ENCODE data around the gene ITGB6.
A peak's percentile ranks its signal among the peaks of the same experiment; 100 is the strongest.

ITGB6 gene, protein sequence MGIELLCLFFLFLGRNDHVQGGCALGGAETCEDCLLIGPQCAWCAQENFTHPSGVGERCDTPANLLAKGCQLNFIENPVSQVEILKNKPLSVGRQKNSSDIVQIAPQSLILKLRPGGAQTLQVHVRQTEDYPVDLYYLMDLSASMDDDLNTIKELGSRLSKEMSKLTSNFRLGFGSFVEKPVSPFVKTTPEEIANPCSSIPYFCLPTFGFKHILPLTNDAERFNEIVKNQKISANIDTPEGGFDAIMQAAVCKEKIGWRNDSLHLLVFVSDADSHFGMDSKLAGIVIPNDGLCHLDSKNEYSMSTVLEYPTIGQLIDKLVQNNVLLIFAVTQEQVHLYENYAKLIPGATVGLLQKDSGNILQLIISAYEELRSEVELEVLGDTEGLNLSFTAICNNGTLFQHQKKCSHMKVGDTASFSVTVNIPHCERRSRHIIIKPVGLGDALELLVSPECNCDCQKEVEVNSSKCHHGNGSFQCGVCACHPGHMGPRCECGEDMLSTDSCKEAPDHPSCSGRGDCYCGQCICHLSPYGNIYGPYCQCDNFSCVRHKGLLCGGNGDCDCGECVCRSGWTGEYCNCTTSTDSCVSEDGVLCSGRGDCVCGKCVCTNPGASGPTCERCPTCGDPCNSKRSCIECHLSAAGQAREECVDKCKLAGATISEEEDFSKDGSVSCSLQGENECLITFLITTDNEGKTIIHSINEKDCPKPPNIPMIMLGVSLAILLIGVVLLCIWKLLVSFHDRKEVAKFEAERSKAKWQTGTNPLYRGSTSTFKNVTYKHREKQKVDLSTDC

DNA sequence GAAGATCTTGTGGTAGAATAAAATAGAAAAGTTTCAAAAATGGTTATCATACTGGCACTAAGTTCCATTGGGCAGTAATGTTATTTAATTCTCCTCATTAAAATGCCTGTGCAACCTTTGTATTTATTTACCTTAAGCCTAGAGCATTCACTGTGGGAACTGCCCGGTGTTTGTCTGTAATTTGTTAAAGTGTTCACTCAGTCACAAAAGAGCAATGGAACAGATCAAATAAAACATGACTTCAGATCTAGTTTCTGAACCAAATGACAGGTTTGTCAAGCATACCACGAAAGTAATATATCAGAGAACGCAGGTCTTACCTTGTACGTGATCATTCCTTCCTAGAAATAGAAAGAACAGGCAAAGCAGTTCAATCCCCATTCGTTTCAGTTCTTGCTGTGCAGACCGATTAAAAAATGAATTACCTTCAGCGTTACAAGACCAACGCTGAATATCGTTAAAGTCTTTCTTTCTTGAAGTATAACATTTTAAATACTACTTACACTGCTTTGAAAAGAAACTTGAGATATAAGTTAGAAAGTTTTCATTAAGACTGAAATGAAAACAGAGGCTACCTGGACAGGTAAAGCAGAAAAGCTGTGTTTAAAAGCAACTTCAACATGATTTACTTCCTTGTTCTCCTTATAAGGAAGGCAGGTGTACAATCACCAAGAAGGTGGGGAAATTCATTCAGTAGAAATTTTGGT, at the start of gene ITGB6:
Gene ITGB6, minus strand, starts transcription at position 590 of the 707 bp plus-strand sequence. Its CDS starts 209 bp downstream, at position 381.
- DNase-seq = no peak

DNA sequence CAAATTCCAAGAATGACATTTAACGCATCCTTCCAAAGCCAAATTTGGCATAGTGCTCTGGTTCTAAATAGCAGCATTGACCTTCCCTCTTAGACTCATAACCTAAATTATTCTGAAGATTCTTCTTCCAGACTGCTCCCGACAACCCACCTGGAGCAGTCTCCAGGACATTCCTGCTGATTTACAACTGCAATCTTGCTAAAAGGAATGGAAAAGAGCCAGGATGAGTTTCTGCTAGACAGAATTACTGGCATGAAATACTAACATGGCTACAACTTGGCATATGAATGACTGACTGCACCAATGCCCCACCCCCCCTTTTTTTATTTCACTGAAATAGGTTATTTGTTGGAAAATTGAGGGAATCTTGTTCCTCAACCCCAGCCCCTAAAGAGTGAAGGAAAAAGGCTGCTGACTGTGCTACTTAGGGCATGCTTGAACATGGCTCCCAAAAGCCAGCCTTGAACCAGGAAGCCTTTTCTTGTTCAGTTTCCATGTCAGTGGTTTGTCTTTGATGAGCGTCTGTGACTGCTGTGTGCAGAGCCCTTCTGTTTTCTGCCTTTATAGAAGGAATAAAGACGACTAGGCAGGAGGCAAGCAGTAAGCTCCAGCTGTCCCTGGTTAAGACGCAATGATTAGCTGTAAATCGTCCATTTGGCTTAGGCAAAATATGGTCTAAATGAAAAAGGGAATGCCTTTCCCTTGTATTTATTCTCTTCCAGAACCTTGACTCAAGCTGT, 47.4 kb upstream of the ITGB6 start:
- DNase-seq = no peak

DNA sequence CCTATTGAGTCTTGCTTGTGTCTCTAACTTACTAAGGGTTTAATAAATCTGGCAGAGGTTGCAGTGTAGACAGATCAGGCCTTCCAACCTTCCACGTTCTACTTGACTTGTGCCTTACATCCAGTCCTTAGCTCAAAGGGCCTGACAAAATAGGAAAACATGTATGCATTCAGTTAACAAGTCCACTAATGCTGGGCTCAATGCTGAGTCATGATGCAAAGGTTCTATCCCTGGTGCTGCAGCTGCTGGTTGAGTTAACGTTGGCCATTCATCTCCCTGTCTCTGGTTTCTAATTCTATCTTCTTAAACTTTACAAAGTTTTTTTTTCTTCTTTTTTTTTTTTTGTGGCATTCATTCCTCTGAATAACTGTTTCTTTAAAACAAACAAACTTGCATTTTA, 46.3 kb upstream of the ITGB6 start:
- DNase-seq = no peak

DNA sequence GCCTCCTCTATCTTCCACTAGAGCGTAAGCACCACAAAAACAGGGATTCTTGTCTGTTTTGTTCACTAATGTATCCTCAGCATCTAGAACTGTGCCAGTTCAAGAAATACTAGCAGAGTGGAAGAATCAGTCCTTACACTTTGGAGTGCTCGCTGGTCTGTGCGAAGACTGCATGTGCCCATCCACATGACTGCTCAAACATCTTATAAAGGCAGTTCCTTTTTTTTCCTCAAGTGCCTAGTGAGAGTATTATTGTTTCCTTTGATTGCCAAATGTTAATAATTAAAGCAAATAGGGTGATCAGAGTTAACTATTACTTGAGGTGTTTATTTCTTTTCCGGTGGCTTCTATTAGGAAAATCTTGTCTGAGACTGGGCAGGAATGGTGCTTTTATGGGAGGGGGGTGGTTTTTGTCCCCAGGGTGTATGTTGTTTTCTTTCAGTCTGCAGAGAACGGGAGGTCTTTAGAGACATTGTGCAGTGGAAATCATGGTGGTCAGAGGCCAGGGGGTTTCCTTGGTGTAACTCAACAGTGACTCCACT, 45.6 kb upstream of the ITGB6 start:
- DNase-seq = no peak

DNA sequence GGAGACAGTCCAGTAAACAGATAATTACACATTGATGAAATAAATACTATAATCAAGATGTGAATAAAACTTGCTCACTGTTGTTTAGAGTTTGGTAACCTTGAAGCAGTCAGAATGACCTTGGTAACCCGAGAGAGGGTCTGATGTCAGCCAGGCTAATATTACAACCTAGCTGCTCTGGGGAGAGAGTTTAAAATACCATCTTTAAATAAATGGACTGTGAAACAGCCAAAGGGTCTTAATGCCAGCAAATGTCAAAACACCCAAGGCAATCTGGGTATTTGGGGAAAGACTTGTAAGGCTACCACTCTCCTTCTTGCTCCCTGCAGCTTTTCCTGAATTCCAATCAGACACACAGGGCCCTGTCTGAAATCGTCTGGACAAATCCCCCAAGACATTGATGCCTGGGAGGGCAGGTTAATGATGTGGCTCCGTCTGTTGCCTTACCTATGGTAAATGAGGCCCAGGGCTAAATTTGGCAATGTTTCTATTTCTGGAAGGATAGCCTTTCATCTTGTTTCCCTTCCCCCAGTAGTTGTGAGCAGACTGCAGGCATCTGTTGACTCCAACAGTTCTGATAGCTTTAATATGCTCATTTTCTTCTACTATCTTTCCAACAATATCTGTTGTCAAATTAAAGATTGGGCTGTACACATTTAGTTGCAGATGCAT, 43.0 kb upstream of the ITGB6 start:
- DNase-seq = no peak

DNA sequence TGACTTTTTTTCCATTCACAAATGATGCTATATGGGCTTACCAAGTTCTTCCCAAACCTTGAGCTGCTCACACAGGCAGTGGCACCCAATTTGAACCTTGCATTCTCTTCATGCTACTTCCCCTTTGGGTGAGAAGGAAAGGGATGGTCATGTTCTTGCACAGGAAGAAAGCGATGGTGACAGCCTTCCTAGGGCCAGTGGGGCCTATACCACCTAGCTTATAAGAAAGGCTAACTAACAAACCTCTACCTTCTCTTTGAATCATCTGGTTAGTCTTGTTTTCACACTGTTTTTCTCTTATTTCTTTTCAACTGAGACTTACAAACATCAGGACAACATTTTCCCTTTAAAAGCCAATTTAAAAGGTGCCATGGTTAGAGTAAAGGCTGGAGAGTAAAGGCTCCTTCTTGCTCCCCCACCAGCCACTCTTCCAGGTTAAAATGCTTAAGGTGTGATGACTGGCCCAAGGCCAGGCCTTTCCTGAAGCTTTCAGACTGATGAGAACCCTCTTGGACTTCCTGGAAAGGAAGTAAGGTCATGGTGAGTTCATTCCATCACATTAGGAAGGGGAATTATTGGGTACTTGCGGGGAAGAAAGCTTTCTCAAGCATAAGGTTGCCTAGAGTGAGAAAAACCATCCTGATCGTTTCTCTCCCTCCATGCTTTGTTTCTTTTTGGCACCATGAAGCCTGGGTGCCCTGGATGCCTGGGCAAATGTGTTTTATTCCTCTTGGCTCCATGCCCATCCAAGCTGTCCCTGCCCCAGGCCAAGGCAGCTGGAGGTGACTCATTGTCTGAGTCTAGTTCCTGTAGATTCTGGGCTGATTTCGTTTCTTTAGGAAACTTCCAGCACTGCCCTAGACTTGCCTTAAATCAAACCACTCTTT, 41.4 kb upstream of the ITGB6 start:
- DNase-seq = no peak

DNA sequence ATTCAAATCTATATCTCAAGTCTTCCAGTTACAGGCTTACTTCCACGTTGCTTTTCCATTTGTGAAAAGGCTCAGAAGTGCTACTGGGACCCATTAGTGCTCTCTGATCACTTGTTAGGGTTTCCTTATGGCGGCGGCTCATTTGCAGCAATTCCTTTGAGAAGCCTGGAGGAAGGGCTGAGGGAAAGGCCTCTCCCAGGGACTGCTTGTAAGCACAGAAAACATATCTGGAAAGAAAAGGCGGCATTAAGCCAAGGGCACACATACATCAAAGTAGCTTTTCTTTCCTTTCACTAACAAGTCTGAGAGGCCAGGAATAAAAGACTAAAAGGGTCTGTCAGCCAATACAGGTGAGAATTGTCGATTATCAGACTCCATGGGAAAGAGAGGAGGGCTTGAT, 39.4 kb upstream of the ITGB6 start:
- DNase-seq = no peak

DNA sequence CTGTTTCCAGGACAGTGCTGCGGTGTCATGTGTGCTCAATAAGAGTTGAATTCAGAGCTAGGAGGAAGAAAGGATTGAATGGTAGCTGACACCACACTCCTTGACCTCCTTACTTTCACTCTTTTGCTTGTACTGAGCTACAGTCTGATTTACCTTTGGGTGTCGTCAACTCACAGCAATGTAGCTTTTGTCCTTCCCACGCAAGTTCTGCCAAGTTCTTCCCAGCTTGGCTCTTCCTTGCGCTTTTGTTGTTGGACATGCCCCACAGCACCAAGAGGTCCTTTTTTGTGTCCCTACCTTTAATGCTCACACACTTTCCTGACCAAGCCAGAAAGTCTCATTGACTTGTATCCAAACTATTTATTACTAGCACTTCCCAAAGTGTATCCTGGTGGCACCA, 38.3 kb upstream of the ITGB6 start:
- DNase-seq = no peak

DNA sequence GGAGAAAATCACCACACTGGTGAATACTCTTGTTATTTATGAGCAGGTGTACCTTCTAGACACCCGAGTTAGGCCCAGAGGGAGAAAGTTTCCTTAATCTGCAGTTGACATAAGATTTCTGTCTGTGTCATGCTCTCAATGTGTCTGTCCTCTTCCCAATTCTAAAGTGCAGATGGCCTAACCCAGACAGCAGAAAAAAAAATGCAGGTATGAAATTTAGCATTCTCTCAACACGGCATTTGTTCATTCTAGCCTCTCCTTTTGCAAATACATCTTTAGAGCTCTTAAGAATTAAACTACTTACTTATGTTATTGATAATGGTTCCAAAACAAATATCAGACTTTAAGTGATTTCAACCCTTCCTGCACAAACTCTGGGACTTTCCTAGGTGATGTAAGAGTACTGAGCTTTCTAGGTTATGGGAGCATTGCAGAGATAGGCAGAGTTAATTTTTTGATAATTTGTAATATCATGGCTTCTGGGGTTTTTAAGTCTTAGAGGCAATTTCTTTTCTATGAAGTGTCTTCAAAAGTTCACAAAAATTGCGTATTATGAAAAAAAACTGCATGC, 32.9 kb upstream of the ITGB6 start:
- no peak for DNase-seq

DNA sequence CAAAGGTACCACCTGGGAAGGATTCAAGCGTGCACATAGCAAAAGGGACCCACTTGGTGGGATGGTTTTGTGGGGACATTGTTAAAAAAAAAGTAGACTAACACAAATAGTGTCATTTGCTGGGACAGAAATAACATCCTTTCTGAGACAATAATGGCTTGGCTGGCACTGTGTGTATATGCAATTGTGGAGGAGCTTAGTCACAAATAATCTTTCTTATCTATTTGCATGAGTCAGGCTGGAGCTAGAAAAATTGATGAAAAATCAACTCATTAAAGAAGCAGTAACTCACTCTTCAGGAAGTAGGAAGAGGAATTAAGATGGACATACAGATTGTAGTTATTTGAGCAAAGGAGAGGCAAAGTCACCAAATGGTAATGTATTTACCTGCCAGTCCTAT, 29.5 kb upstream of the ITGB6 start:
- DNase-seq = no peak

DNA sequence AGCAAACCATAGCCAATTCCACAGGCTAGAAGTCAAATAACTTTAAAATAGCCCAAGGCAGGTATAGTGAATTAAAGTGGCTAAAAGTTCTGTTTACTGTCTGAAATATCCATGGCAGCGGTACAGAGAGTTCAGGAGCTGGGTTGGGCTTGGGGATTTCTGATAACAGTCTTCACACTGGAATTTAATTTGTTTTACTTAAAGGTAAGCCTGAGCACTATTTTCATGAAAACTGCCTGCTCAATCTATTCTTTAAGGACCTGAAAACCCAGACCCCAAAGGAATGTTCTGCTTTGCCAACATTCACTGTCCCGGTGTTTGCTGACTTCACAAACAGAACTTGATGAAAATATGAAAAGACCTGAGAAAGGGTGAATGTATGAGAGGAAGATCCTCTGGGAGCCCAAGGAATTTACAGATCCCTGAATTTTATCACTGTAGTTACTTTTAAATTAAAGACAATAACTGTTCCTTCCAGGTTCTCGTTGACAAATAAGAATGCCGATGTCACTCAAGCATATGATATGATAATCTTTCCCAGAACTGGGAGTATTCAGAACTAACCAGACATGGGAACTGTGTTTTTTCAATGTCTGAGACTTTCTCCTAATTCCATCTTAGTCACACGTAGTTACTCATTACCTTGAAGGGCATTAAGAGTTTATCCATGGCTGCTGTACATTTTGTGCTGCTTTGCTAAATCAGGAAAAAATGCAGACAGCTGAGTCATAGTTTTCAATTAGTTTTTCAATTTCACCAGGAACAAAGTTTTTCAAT, 28.3 kb upstream of the ITGB6 start:
- no peak for DNase-seq

DNA sequence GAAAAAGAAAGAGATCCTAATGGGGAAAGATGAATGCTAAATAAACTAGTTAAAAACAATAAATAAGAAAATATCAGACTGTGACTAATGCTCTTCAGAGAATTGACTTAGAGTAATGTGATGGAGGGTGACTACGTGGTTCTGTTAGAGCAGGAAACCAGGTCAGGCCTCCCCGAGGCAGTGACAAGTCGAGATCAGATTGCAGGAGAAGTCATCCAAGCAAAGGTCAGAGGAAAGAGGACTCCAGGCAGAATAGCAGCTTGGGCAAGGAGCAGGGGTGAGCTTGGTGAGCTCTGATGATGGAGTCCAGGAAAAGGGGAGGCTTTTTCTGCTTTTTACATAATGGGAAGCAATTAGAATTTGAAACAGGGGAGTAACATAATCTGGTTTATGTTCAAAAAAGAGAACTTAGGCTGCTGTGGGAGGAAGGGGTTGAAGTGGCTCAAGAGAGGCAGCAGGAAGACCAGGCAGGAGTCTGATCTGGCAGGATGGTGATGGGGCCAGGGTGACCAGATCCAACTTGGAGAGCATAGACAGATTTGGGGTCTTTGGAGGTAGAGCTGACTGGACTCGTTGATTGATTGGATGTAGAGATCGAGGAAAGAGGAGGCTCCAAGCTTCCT, 27.3 kb upstream of the ITGB6 start:
- DNase-seq = no peak

DNA sequence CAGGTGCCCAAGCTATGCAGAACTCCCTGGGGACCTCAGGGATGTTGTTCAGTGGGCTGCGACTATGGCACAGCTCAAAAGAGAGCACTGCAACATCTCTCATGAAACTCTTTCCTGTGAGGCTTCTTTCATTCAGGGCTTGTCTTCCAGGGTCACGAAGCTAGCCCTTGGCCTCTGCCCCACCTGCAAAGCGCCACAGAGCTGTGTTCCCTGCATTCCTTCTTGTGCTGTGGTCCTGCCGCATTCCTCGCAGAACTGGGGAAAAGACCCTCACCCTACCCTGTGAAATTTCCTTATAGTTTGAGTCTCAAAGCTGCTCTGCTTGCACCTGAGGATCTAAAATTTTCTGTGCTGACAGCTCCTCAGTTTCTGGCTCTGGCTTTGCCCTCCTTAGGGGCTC, 26.3 kb upstream of the ITGB6 start:
- DNase-seq = no peak

DNA sequence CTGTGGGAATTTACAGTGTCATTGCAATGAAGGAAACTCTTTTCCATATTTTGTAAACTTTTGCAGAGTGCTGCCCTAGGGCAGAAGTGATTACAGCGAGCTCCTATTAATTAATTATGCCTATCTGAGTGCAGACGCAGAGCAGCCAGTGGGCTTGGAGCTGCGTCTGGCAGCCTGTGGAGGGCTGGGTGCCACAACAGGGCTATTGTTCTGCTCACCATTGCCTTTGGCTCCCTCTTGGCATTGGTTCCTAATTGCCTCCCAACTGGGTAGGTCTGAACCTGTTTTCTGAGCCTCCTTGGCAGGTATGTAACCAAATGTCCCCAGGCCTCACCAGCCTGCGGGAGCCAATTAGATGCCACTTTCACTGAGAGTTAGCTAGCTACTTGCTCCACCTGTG, 25.6 kb upstream of the ITGB6 start:
- DNase-seq = no peak

DNA sequence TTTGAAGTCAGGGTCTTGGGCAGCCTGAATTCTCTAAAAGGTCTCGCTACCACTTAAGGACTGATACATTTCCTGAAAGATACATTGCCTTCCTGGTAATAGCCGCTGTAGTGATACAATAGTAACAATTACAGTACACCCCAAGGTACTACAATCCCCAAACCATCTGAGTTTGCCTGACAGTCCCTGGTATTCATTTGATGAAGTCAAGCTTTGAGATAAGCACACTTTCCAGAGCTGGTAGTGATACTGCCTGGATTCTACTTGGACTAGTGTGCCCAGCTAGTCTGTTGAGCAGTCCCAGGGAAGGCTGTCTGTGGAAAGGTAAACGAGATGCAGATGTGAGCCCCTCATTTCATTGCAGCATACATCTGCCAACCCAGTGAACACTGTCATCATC, 24.4 kb upstream of the ITGB6 start:
- no peak for DNase-seq

DNA sequence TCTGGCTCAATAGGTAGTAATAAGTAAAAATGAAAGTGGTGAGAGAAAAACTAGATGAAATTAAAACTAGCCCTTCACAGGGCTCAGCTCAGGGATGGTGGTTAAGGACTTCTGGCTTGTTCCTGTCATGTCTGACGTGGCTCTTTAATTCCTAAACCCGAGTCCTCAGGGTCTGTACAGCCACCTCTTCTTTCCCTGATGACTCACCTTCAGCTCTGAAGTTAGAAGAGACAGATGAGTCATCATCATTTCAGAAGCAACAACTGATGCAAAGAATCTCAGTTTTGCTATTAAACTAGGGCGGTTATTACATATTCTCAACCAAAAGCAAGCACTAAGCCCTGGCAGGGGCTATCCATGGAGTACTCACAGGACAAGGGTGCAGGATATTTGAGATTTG, 24.0 kb upstream of the ITGB6 start:
- DNase-seq = peak; percentile 42

DNA sequence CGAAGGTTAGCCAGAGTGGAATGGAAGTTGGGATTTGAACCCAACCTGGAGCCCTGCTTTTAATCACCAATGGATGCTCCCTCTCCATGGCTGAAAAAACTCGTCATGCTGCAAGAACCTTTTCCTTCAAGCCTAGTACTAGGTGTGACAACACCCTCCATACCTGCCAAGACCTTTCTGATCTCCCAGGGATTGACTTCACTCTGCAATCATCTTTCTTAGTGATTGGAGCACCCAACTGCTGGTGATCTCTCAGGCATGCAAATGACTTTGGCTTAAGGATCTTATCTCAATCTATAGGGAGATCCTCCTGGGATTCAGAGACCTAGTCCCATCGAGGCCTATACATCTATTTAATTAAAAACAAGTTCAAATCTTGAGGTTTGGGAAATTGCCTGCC, 23.5 kb upstream of the ITGB6 start:
- no peak for DNase-seq

DNA sequence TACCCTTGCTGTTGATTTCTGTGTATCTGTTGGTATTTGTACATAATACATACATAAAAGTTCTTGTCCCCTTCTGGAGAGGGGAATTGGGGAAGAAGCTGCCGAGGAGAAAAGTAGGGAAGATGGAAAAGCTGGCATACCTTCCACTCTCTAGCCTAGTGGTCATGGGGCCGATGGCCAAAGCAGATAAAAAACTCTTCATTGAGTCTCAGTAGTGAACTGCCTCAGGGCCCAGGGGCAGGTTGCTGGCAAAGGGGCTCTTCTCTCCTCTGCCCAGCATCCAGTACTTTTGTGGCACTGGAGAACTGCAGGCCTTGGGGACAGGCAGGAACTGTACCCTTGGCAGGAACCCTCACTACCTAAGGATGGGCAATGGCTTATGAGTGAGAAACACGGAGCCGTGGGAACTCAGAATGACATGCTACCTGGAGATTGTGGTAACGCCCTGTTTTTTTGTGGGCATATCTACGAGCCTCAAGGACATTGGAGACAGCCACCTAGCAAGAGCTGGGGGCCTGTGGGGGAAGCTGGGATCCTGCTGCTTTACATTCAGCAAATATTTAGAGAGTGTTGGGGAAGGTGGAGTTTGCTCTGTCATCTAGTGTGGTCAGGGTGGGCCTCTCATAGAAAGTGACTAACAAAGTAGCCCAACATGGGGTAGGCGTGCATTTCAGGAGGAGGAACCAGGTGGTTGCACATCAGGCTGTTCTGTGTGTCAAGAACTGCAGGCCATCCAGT, 22.6 kb upstream of the ITGB6 start:
- no peak for DNase-seq
